Fibroblast of skin of back (primary cell): ENCODE data around the gene DDX27.

Source experiments
- DNase-seq: peaks from one replicate; pipeline ENCODE4 v3.0.0-alpha.2; 2013

DDX27 gene

GRCh38 chr20:49291200-49291599, 72.0 kb downstream of the DDX27 start:
- DNase-seq, result no peak

DNA sequence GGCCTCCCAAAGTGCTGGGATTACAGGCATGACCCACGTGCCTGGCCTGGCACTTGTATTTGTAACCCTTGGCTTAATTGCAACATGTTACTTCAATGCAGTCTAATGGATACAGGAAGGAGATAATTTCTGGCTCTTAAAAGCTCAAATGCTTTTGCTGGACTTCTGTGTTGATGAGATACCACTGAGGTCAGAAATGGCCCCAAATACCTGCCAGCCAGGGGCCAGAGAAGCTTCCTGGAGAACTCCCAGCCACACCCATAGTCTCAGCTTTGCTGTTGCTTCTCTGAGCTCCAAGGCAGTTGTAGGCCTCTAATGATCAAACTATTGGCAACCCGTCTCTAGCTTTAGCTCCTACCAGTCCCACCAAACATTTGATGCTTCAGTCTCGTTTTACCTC, 72.8 kb downstream of the DDX27 start:
- no peak for DNase-seq

DNA sequence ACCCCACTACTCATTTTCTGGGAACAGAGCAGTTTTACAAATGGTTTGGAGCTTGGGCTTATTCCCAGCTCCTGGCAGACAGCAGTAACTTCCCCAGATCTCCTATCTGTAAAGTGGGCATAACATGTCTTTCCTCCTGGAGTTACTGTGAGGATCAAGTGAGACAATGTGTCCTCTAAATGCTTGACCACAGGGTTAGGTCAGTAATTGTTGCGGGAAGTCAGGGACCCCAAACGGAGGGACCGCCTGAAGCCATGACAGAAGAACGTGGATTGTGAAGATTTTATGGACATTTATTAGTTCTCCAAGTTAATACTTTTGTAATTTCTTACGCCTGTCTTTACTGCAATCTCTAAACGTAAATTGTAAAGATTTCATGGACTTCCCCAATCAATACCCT, 73.9 kb downstream of the DDX27 start:
- no peak for DNase-seq
